ENCODE measurements around the gene MYO9B.

GRCh38 chr19:17136617-17137016 is 61.0 kb downstream of the MYO9B start:
- TF ChIP-seq GATA3 (IDR thresholded peaks at IDR 0.05; ENCODE audit: low read depth, low read length) (no peak), GATA2 (IDR thresholded peaks at IDR 0.05; ENCODE audit: low read depth, low read length) (no peak)

Measured in SH-SY5Y (cell line).